Esophagus squamous epithelium (tissue), 4 donors: ENCODE data around the gene SEC23A.

Experiments used
- POLR2A ChIP-seq, 4 donors: fragments of 450-650 bp; IDR thresholded peaks; one replicate each; pipeline ENCODE4 v1.6.1; 2017; ENCODE audit warnings: antibody characterized with exemption in 4 of 4, mild to moderate bottlenecking in 4 of 4, moderate library complexity in 3 of 4
- TF ChIP-seq, protein P1 (sequence below), 6 experiments: fragments of 450-650 bp in 4 of 6; fragments of 200-600 bp in 2 of 6; sonication (generic) in 2 of 6; IDR thresholded peaks; one replicate each; pipeline ENCODE4 v1.5.1; 2016 to 2019; ENCODE audit warnings: antibody characterized with exemption in 6 of 6, mild to moderate bottlenecking in 4 of 6, moderate library complexity in 4 of 6

DNA sequence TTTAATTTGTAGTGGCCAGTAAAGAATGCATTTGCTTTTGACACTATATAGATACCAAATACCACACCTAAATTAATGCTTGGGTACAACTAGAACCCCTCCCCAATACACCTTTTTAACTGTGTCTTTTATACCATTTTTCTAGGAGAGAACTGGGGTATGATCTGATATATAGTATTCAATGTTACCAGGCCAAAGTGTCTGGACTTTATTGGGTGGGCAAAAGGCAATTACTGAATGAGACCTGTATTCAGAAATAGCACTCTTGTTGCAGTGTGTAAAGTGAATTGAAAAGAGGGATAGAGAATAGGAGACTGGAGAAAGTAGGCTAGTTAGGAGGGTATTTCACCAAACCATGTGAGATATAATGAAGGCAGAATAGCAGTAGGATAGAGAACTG, 74.4 kb downstream of the SEC23A start:
- no peak for TF ChIP-seq POLR2A (IDR thresholded peaks at IDR 0.05)
- TF ChIP-seq, protein P1, sequence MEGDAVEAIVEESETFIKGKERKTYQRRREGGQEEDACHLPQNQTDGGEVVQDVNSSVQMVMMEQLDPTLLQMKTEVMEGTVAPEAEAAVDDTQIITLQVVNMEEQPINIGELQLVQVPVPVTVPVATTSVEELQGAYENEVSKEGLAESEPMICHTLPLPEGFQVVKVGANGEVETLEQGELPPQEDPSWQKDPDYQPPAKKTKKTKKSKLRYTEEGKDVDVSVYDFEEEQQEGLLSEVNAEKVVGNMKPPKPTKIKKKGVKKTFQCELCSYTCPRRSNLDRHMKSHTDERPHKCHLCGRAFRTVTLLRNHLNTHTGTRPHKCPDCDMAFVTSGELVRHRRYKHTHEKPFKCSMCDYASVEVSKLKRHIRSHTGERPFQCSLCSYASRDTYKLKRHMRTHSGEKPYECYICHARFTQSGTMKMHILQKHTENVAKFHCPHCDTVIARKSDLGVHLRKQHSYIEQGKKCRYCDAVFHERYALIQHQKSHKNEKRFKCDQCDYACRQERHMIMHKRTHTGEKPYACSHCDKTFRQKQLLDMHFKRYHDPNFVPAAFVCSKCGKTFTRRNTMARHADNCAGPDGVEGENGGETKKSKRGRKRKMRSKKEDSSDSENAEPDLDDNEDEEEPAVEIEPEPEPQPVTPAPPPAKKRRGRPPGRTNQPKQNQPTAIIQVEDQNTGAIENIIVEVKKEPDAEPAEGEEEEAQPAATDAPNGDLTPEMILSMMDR (IDR thresholded peaks at IDR 0.05): no peak
